H1 (cell line): ENCODE results near the gene BBS9. TPM values are rescaled to one million over a fixed set of nuclear protein-coding genes. Genes with fewer than 3 reads are reported as not detected.

ENCODE experiments used
- CTCF ChIP-seq, 3 experiments: IDR thresholded peaks; 1 replicate in 2 of 3; 2 replicates in 1 of 3; pipeline versions ENCODE4 v1.5.1 to v1.6.1; 2011; ENCODE audit warnings: low read length in 3 of 3, mild to moderate bottlenecking in 3 of 3, inconsistent platforms in 2 of 3, low read depth in 1 of 3, moderate library complexity in 1 of 3; ENCODE audit not compliant: insufficient read depth in 1 of 3; ENCODE audit errors: control extremely low read depth in 1 of 3
- GABPA ChIP-seq: IDR thresholded peaks from 2 replicates; pipeline ENCODE4 v1.6.1; 2011; ENCODE audit warnings: mild to moderate bottlenecking, low read length, moderate library complexity, borderline replicate concordance; ENCODE audit not compliant: insufficient read depth
- SP2 ChIP-seq: IDR thresholded peaks from 2 replicates; pipeline ENCODE4 v1.6.1; 2012; ENCODE audit warnings: mild to moderate bottlenecking, low read length, inconsistent platforms
- polyA plus RNA-seq, 7 experiments: library from polyadenylated mRNA; depleted of rRNA in 3 of 7; stranded (reverse) in 5 of 7; unstranded in 2 of 7; fragments of >200 nt in 5 of 7; fragments of 200-250 nt in 2 of 7; gene quantifications; 1 replicate in 5 of 7; 2 replicates in 1 of 7; 4 replicates in 1 of 7; pipeline versions ENCODE4 v1.2.1 to v1.2.3, GENCODE V29; 2011 to 2013; ENCODE audit warnings: missing spikeins in 2 of 7, mixed read lengths in 2 of 7
- total RNA-seq: library from RNA; stranded (reverse); fragmentation: NEBNext Ultra II Directional; extraction: Animal tissue kit (Norgen Biotek cat#: 25700); gene quantifications from 2 replicates; pipeline ENCODE4 v1.2.1, GENCODE V29; 2021

BBS9 gene
- total and polyA plus RNA-seq, 2 of the 8 experiments (the other 6 are each of a cell fraction or from before 2014, with no cell fraction given) = 22.3 to 37.0 TPM

GRCh38 chr7:33195264-33195663 lies 65.9 kb downstream of the BBS9 start (continued):
- TF ChIP-seq CTCF (IDR thresholded peaks at IDR 0.05; ENCODE audit: control extremely low read depth in 1 of 3, insufficient read depth in 1 of 3, low read depth in 1 of 3, low read length in 3 of 3) = no peak
- TF ChIP-seq GABPA = no peak
- no peak for TF ChIP-seq SP2
